DMS153 treated with DMSO at 0.1 percent for 48 hours (cell line): ENCODE results near the gene CD4.
"Not testable (repeated sequence)": the region's sequence is repeated elsewhere in the genome, so short reads cannot be mapped to it uniquely, and the experiment has no call there.

Experiments
- DNase-seq: peaks from one replicate; lab custom pipeline; 2025; ENCODE audit not compliant: unreplicated experiment; lab: John Stamatoyannopoulos, UW

CD4 gene

GRCh38 chr12:6845395-6845794 is 56.1 kb downstream of the CD4 start:
- no peak for DNase-seq

- DNase-seq, result no peak
Measured at GRCh38 chr12:6846316-6846869, 57.1 kb downstream of the CD4 start.

GRCh38 chr12:6847676-6848075 is 58.3 kb downstream of the CD4 start:
- DNase-seq, result no peak

- DNase-seq, result no peak
Measured at GRCh38 chr12:6849427-6849826, 60.1 kb downstream of the CD4 start.

- DNase-seq, result no peak
Measured at GRCh38 chr12:6849976-6850560, 60.7 kb downstream of the CD4 start.

GRCh38 chr12:6850796-6851152 is 61.4 kb downstream of the CD4 start:
- DNase-seq, result no peak

- DNase-seq, result peak; percentile 93
Measured at GRCh38 chr12:6851153-6851920, 62.0 kb downstream of the CD4 start, which contains the start of gene CDCA3. CDCA3 (minus strand) TSS chr12:6851286; CDS start chr12:6850952, 334 bp downstream.

DNA sequence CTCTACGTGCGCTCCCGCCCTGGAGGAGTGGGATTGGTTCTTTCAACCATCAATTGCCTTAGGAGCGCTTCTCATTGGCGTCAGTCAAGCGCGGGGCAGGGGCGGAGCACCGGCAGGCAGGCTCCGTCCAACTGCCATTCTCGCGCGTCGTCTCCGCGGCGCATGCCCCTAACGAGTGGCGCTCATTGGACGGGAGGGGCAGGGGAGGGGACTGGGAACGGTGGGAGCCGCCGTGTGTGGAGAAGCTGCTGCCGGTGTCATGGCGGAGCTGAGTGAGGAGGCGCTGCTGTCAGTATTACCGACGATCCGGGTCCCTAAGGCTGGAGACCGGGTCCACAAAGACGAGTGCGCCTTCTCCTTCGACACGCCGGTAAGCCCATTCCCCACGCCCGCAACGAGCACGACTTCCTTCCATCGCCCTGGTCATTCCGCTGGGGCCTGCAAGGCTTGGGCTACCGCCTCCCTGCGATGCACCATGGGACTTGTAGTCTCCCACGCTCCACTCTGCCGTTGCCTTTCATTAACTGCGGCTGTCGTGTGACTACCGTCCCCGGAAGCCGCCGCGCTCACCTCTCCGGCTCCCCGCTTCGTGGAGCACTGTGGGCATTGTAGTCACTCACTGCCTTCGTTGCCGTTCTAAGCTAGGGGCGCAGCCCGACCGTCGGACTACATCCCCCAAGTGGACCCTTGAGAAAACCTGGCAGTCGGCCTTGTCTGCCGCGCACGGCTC is 62.8 kb downstream of the CD4 start, which contains the start of gene USP5:
Gene USP5 (plus strand): TSS at position 230 of the 730 bp plus-strand sequence. CDS start 30 bp downstream, at position 260.
- DNase-seq, result peak; percentile 97

GRCh38 chr12:6852651-6853354 is 63.5 kb downstream of the CD4 start:
- DNase-seq, result no peak

- DNase-seq, result no peak
Measured at GRCh38 chr12:6853626-6854025, 64.3 kb downstream of the CD4 start.

- DNase-seq, result no peak
Measured at GRCh38 chr12:6854036-6854435, 64.7 kb downstream of the CD4 start.

DNA sequence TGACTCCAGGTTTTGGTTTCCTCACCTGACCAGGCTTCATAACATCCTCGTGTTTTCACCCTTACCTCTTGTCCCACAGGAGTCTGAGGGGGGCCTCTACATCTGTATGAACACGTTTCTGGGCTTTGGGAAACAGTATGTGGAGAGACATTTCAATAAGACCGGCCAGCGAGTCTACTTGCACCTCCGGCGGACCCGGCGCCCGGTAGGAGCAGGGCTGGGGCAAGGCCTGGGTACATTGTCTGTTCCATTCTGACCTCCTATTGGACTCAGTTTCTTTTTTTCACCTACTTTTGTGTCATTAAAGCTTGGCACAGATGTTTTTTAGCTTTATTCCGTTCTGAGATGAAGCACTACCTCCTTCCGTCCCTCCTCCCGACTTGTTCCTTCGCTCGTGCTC is 66.0 kb downstream of the CD4 start:
- DNase-seq, result no peak

DNA sequence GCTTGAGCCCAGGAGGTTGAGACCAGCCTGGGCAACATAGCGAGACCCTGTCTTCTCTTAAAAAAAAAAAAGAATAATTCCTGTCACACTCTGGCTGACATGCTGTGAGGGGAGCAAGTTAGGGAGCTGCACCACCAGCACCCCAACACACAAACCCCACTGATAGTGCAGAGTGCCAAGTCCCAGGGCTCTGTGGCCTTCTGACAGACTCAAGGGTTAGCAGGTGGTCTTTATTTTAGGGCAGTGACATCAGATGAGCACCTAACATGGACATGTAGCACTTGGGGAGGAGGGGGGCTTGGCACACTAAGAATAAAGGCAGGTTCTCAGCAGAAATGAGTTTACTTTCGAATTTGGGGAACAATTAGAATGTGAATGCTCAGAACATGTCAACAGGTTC is 69.5 kb downstream of the CD4 start:
- DNase-seq, result no peak

- no peak for DNase-seq
Measured at GRCh38 chr12:6860116-6860515, 70.8 kb downstream of the CD4 start.

GRCh38 chr12:6860942-6861341 is 71.6 kb downstream of the CD4 start:
- no peak for DNase-seq

- DNase-seq, result no peak
Measured at GRCh38 chr12:6861391-6861790, 72.1 kb downstream of the CD4 start.

GRCh38 chr12:6863033-6863432 is 73.7 kb downstream of the CD4 start:
- DNase-seq, result no peak

DNA sequence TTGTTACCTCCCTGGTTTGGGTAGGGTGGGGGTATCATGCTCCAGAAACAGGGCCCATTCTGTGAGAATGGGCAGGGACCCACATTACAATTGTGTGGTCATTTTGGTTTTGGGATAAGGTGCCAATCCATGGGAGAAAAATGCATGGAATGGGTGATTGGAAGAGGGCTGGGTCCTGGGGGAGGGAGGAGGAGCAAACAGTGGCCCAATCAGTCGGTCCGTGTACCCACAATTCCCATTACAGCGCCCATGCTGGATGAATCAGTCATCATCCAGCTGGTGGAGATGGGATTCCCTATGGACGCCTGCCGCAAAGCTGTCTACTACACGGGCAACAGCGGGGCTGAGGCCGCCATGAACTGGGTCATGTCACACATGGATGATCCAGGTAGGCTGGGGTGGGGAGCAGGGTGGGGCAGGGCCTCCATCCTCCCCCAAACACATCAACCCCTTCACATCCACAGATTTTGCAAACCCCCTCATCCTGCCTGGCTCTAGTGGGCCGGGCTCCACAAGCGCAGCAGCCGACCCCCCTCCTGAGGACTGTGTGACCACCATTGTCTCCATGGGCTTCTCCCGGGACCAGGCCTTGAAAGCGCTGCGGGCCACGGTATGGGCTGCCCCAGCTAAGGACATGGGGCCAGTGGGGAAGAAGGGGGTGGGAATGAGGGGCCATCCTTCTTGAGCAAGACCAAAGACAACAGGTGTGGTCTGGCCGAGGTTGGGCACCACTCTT is 74.4 kb downstream of the CD4 start:
- no peak for DNase-seq

- DNase-seq, result not testable (repeated sequence)
Measured at GRCh38 chr12:6865307-6865706, 76.0 kb downstream of the CD4 start.

GRCh38 chr12:6866163-6866919 is 77.0 kb downstream of the CD4 start:
- no peak for DNase-seq
